CD14-positive monocyte (primary cell): ENCODE measurements around the gene TRAPPC2. TPM values are rescaled to one million over a fixed set of nuclear protein-coding genes. Genes with fewer than 3 reads are reported as not detected.

ENCODE experiments used
- DNase-seq, 3 donors: peaks; one replicate each; pipeline ENCODE4 v3.0.0-alpha.2; 2011 to 2022
- H2AFZ ChIP-seq: 2 replicates; pipeline ENCODE4 v1.6.0; 2012; ENCODE audit warnings: mild to moderate bottlenecking, low read depth, low read length, inconsistent platforms; ENCODE audit not compliant: insufficient read depth, poor library complexity, severe bottlenecking
- H3K27ac ChIP-seq, 2 donors: 1 replicate in 1 of 2; 2 replicates in 1 of 2; pipeline ENCODE4 v1.5.1; 2012 to 2013; ENCODE audit warnings: low read length in 2 of 2, control low read depth in 1 of 2, inconsistent platforms in 1 of 2, low read depth in 1 of 2, mild to moderate bottlenecking in 1 of 2
- H3K27me3 ChIP-seq, 2 donors: one replicate each; pipeline versions ENCODE4 v1.6.0 to v1.6.1; 2011 to 2013; ENCODE audit warnings: low read length in 2 of 2; ENCODE audit not compliant: control insufficient read depth in 2 of 2, insufficient read depth in 2 of 2
- H3K36me3 ChIP-seq, 2 donors: replicated peaks in 1 of 2; 1 replicate in 1 of 2; 2 replicates in 1 of 2; pipeline versions ENCODE4 v1.5.1 to v1.6.1; 2012 to 2013; ENCODE audit warnings: low read length in 2 of 2, control low read depth in 1 of 2, inconsistent platforms in 1 of 2, mild to moderate bottlenecking in 1 of 2; ENCODE audit not compliant: insufficient read depth in 2 of 2, control insufficient read depth in 1 of 2
- H3K4me1 ChIP-seq, 2 donors: 1 replicate in 1 of 2; 2 replicates in 1 of 2; pipeline versions ENCODE4 v1.5.1 to v1.6.1; 2012 to 2013; ENCODE audit warnings: low read length in 2 of 2, control low read depth in 1 of 2, inconsistent platforms in 1 of 2, mild to moderate bottlenecking in 1 of 2, moderate library complexity in 1 of 2; ENCODE audit not compliant: insufficient read depth in 2 of 2, control insufficient read depth in 1 of 2
- H3K4me2 ChIP-seq: replicated peaks from 2 replicates; pipeline ENCODE3; 2012; ENCODE audit warnings: low read length, moderate library complexity, mild to moderate bottlenecking; ENCODE audit not compliant: poor library complexity, severe bottlenecking; ENCODE audit errors: extremely low read depth
- H3K4me3 ChIP-seq, 3 experiments: fragments of 200-600 bp in 1 of 3; sonication (generic) in 1 of 3; replicated peaks in 1 of 3; 1 replicate in 2 of 3; 2 replicates in 1 of 3; pipeline ENCODE4 v1.5.1; 2011 to 2013; ENCODE audit warnings: low read length in 3 of 3, mild to moderate bottlenecking in 3 of 3, control low read depth in 2 of 3, low read depth in 2 of 3, inconsistent platforms in 1 of 3, moderate library complexity in 1 of 3
- H3K79me2 ChIP-seq: 2 replicates; pipeline ENCODE4 v1.6.0; 2012; ENCODE audit warnings: mild to moderate bottlenecking, control low read depth, inconsistent platforms, low read length, moderate library complexity; ENCODE audit not compliant: insufficient read depth
- H3K9ac ChIP-seq: 2 replicates; pipeline ENCODE4 v1.6.0; 2017; ENCODE audit warnings: low read length, mild to moderate bottlenecking; ENCODE audit not compliant: insufficient read depth, poor library complexity, severe bottlenecking
- H3K9me3 ChIP-seq, 2 donors: replicated peaks in 1 of 2; 1 replicate in 1 of 2; 2 replicates in 1 of 2; pipeline versions ENCODE4 v1.5.1 to v1.6.1; 2012 to 2013; ENCODE audit warnings: low read length in 2 of 2, control low read depth in 1 of 2; ENCODE audit not compliant: control insufficient read depth in 1 of 2, insufficient read depth in 1 of 2
- H4K20me1 ChIP-seq: 2 replicates; pipeline ENCODE4 v1.6.0; 2012; ENCODE audit warnings: mild to moderate bottlenecking, low read length, control low read depth, moderate library complexity; ENCODE audit not compliant: insufficient read depth
- H3K27ac Mint-ChIP-seq, 7 donors: one replicate each; pipeline ENCODE4 v1.8.0; 2020; ENCODE audit warnings: mild to moderate bottlenecking in 7 of 7, mixed read lengths in 7 of 7, moderate library complexity in 6 of 7, inconsistent platforms in 2 of 7
- H3K27me3 Mint-ChIP-seq, 3 donors: one replicate each; pipeline ENCODE4 v1.8.0; 2021 to 2022; ENCODE audit warnings: low read depth in 3 of 3, mild to moderate bottlenecking in 3 of 3, mixed read lengths in 3 of 3, moderate library complexity in 3 of 3, inconsistent platforms in 1 of 3
- H3K36me3 Mint-ChIP-seq, 2 donors: one replicate each; pipeline ENCODE4 v1.8.0; 2020; ENCODE audit warnings: mixed read lengths in 2 of 2, inconsistent platforms in 1 of 2, mild to moderate bottlenecking in 1 of 2
- H3K4me1 Mint-ChIP-seq: one replicate; pipeline ENCODE4 v1.8.0; 2020; ENCODE audit warnings: mild to moderate bottlenecking, mixed read lengths
- H3K4me3 Mint-ChIP-seq, 2 donors: one replicate each; pipeline ENCODE4 v1.8.0; 2020; ENCODE audit warnings: mild to moderate bottlenecking in 2 of 2, mixed read lengths in 2 of 2, moderate library complexity in 1 of 2
- H3K9me3 Mint-ChIP-seq, 7 donors: one replicate each; pipeline ENCODE4 v1.8.0; 2020 to 2022; ENCODE audit warnings: mixed read lengths in 7 of 7, mild to moderate bottlenecking in 6 of 7, moderate library complexity in 6 of 7, inconsistent platforms in 2 of 7
- CTCF ChIP-seq: fragments of 200-600 bp; IDR thresholded peaks from one replicate; pipeline ENCODE4 v1.8.0; 2022; ENCODE audit warnings: antibody characterized with exemption, mild to moderate bottlenecking
- WGBS: methylation state at CpG from one replicate; pipeline ENCODE4 v1.1.5; 2013; ENCODE audit warnings: missing lambda C conversion rate; ENCODE audit not compliant: insufficient coverage; 5-methylcytosine and 5-hydroxymethylcytosine counted together
- intact Hi-C, 2 donors: fragments of 100-400 bp; cut with micrococcal nuclease; formaldehyde crosslinking; loops; one replicate each; pipeline versions ENCODE4 v1.15.0 to v1.15.1; 2023
- polyA plus RNA-seq, 3 donors: library from polyadenylated mRNA; depleted of rRNA in 1 of 3; unstranded in 2 of 3; stranded (reverse) in 1 of 3; fragments of 300-500 nt in 2 of 3; fragments of >200 nt in 1 of 3; fragmentation: Illumina TruSeq in 2 of 3; gene quantifications; 1 replicate in 2 of 3; 2 replicates in 1 of 3; pipeline ENCODE4 v1.2.3, GENCODE V29; 2012 to 2021

The TRAPPC2 gene
- polyA plus RNA-seq, 3 donors, result 10.6 to 18.3 (median 12.2) TPM

- H3K36me3 Mint-ChIP-seq, result peaks cover 34 to 39% of the 10 kb centered on the region in 2 donors
- H2AFZ ChIP-seq, result no peak overlapping the region
- H3K9me3 Mint-ChIP-seq, result peaks cover 0 to 5% (median 0%) of the 10 kb centered on the region in 7 donors
- no peak overlapping the region for H3K4me3 Mint-ChIP-seq
- no peak overlapping the region for H3K27ac ChIP-seq
- no peaks in the 10 kb centered on the region for H4K20me1 ChIP-seq
- H3K27me3 Mint-ChIP-seq, result peaks cover 0 to 10% (median 0%) of the 10 kb centered on the region in 3 donors
- H3K9ac ChIP-seq, result no peak overlapping the region
- intact Hi-C loops, result loop anchor here in 1 of 2 donors (10.0 kb wide), 1 partner anchor 270 kb away; no protein-coding TSS in a partner anchor
- no peaks in the 10 kb centered on the region for H3K9me3 ChIP-seq
- H3K4me1 ChIP-seq, result peaks cover 47% of the 10 kb centered on the region in 2 donors
- H3K27me3 ChIP-seq, result no peaks in the 10 kb centered on the region
- no peak for TF ChIP-seq CTCF
- H3K27ac Mint-ChIP-seq, result peak overlapping the region in 1 of 7 donors; percentile 19
- H3K79me2 ChIP-seq, result no peaks in the 10 kb centered on the region
- WGBS, result 91% methylated on average over 4 of the region's 6 CpGs
- peak overlapping the region; percentile 31 for H3K4me2 ChIP-seq
- peak overlapping the region in 1 of 3 experiments; percentile 47 for H3K4me3 ChIP-seq
- DNase-seq, result no peak
- H3K36me3 ChIP-seq, result peaks cover 6 to 8% of the 10 kb centered on the region in 2 donors
- peaks cover 47% of the 10 kb centered on the region for H3K4me1 Mint-ChIP-seq
Observed at GRCh38 chrX:13764765-13765164, 30.3 kb upstream of the TRAPPC2 start.

GRCh38 chrX:13764281-13764680 lies 29.9 kb upstream of the TRAPPC2 start:
- Histone ChIP-seq H3K36me3 (peaks cover 2 to 5% of the 10 kb centered on the region in 2 donors), H3K4me2 (peak overlapping the region; percentile 31), H4K20me1 (no peaks in the 10 kb centered on the region), H3K79me2 (no peaks in the 10 kb centered on the region), H3K27me3 (no peaks in the 10 kb centered on the region), H3K4me3 (peak overlapping the region in 1 of 3 experiments; percentile 47), H3K27ac (no peak overlapping the region), H3K9ac (no peak overlapping the region), H2AFZ (no peak overlapping the region), H3K9me3 (no peaks in the 10 kb centered on the region), H3K4me1 (peaks cover 52% of the 10 kb centered on the region in 2 donors)
- peaks cover 51% of the 10 kb centered on the region for H3K4me1 Mint-ChIP-seq
- H3K4me3 Mint-ChIP-seq, result peak overlapping the region; percentile 20 to 51
- peaks cover 0 to 8% (median 0%) of the 10 kb centered on the region in 3 donors for H3K27me3 Mint-ChIP-seq
- DNase-seq, result peak; percentile 21 to 66 (median 60)
- peak overlapping the region in 3 of 7 donors; percentile 5 to 66 (median 19) for H3K27ac Mint-ChIP-seq
- H3K36me3 Mint-ChIP-seq, result peaks cover 29 to 34% of the 10 kb centered on the region in 2 donors
- no peak for TF ChIP-seq CTCF
- peaks cover 0 to 3% (median 0%) of the 10 kb centered on the region in 7 donors for H3K9me3 Mint-ChIP-seq
- intact Hi-C loops, result loop anchor here in 1 of 2 donors (10.0 kb wide), 1 partner anchor 271 kb away; no protein-coding TSS in a partner anchor
- no CpG with 5 or more reads among the region's 7 CpGs for WGBS
